HepG2 (cell line): ENCODE measurements around the gene PPP6R2. TPM values are rescaled to one million over a fixed set of nuclear protein-coding genes. Genes with fewer than 3 reads are reported as not detected.
A peak's percentile ranks its signal among the peaks of the same experiment; 100 is the strongest.

Experiments
- ARID3A ChIP-seq: IDR thresholded peaks from 2 replicates; pipeline ENCODE4 v1.6.1; 2012; ENCODE audit warnings: low read depth, low read length, improper control_type of control experiment
- ATF4 ChIP-seq, 2 experiments: fragments of 450-650 bp in 1 of 2; sonication (generic) in 1 of 2; formaldehyde crosslinking; IDR thresholded peaks; 2 replicates each; pipeline versions ENCODE4 v1.5.0 to v1.8.0; 2020 to 2022; ENCODE audit warnings: mild to moderate bottlenecking in 1 of 2, missing genetic modification reagents in 1 of 2
- ATM ChIP-seq: fragments of 450-650 bp; IDR thresholded peaks from 2 replicates; pipeline ENCODE4 v1.7.1; 2017; ENCODE audit warnings: mild to moderate bottlenecking, borderline replicate concordance
- CENPT ChIP-seq: sonication (generic); formaldehyde crosslinking; IDR thresholded peaks from 2 replicates; pipeline ENCODE4 v1.8.0; 2022; ENCODE audit warnings: low read depth, mild to moderate bottlenecking, moderate library complexity, missing genetic modification reagents
- KAT7 ChIP-seq: IDR thresholded peaks from 2 replicates; pipeline ENCODE4 v1.6.1; 2018; ENCODE audit warnings: borderline replicate concordance, missing compliant biosample characterization
- MEIS2 ChIP-seq: sonication (generic); formaldehyde crosslinking; IDR thresholded peaks from 2 replicates; pipeline ENCODE4 v1.9.0; 2021; ENCODE audit warnings: mild to moderate bottlenecking, missing genetic modification reagents
- MXD3 ChIP-seq: IDR thresholded peaks from 2 replicates; pipeline ENCODE4 v1.6.1; 2016; ENCODE audit warnings: mild to moderate bottlenecking, missing biosample characterization, missing genetic modification reagents
- MYC ChIP-seq: sonication (generic); formaldehyde crosslinking; IDR thresholded peaks from 2 replicates; pipeline ENCODE4 v1.9.0; 2021; ENCODE audit warnings: missing genetic modification reagents, borderline replicate concordance
- POLR2A ChIP-seq, 2 experiments: IDR thresholded peaks; 2 replicates each; pipeline ENCODE4 v1.6.1; 2011; ENCODE audit warnings: low read depth in 2 of 2, low read length in 2 of 2, mild to moderate bottlenecking in 1 of 2, moderate library complexity in 1 of 2; ENCODE audit not compliant: insufficient read depth in 1 of 2
- RFXANK ChIP-seq: IDR thresholded peaks from 2 replicates; pipeline ENCODE4 v1.6.1; 2016
- TBX2 ChIP-seq: sonication (generic); formaldehyde crosslinking; IDR thresholded peaks from 2 replicates; pipeline ENCODE4 v1.5.0; 2020; ENCODE audit warnings: missing genetic modification reagents, mild to moderate bottlenecking, borderline replicate concordance
- THAP8 ChIP-seq: sonication (generic); formaldehyde crosslinking; IDR thresholded peaks from 2 replicates; pipeline ENCODE4 v1.5.1; 2020; ENCODE audit warnings: missing genetic modification reagents, mild to moderate bottlenecking, borderline replicate concordance
- THYN1 ChIP-seq: sonication (generic); formaldehyde crosslinking; IDR thresholded peaks from 2 replicates; pipeline ENCODE4 v1.8.1; 2023; ENCODE audit warnings: low read depth, mild to moderate bottlenecking, moderate library complexity, missing genetic modification reagents, borderline replicate concordance
- ZBTB43 ChIP-seq: sonication (generic); formaldehyde crosslinking; conservative IDR thresholded peaks from 2 replicates; pipeline ENCODE4 v1.4.0; 2020; ENCODE audit warnings: missing genetic modification reagents
- ZKSCAN1 ChIP-seq: fragments of 150-350 bp; IDR thresholded peaks from 2 replicates; pipeline ENCODE4 v1.6.1; 2014; ENCODE audit warnings: low read length
- ZNF276 ChIP-seq: sonication (generic); formaldehyde crosslinking; IDR thresholded peaks from 2 replicates; pipeline ENCODE4 v1.4.0; 2020; ENCODE audit warnings: mild to moderate bottlenecking, low read depth, missing genetic modification reagents
- ZNF44 ChIP-seq: sonication (generic); formaldehyde crosslinking; IDR thresholded peaks from 2 replicates; pipeline ENCODE4 v1.5.1; 2020; ENCODE audit warnings: mild to moderate bottlenecking, missing genetic modification reagents
- ZNF770 ChIP-seq: sonication (generic); formaldehyde crosslinking; IDR thresholded peaks from 2 replicates; pipeline ENCODE4 v1.5.0; 2020; ENCODE audit warnings: mild to moderate bottlenecking, missing genetic modification reagents
- ZNF841 ChIP-seq: sonication (generic); formaldehyde crosslinking; IDR thresholded peaks from 2 replicates; pipeline ENCODE4 v1.8.1; 2023; ENCODE audit warnings: missing genetic modification reagents, borderline replicate concordance
- polyA plus RNA-seq, 8 experiments: library from polyadenylated mRNA; depleted of rRNA in 3 of 8; stranded (reverse) in 7 of 8; unstranded in 1 of 8; fragments of >200 nt; fragmentation: Illumina TruSeq in 4 of 8; extraction: Trizol in 4 of 8; gene quantifications; 2 replicates each; pipeline versions ENCODE4 v1.2.1 to v1.2.3, GENCODE V29; 2011 to 2016; ENCODE audit warnings: low read depth in 4 of 8, missing spikeins in 1 of 8, mixed read lengths in 1 of 8; ENCODE audit not compliant: insufficient read depth in 1 of 8
- total RNA-seq, 5 experiments: library from RNA; depleted of rRNA; stranded (reverse); fragments of >200 nt; fragmentation: Illumina TruSeq; extraction: Trizol; gene quantifications; 2 replicates each; pipeline ENCODE4 v1.2.3, GENCODE V29; 2016; ENCODE audit warnings: low read depth in 1 of 5

The PPP6R2 gene
- total and polyA plus RNA-seq, 2 of the 13 experiments (the other 11 are each of a cell fraction or from before 2014, with no cell fraction given), result 55.0 to 102 TPM

- TF ChIP-seq MYC (CRISPR knock-in tag) (0 out of 2 replicates have a peak, but pooled peaks have one; percentile 35), ARID3A (no peak), ATM (no peak), ZBTB43 (CRISPR knock-in tag) (no peak), ZNF44 (CRISPR knock-in tag) (no peak), KAT7 (CRISPR knock-in tag) (0 out of 2 replicates have a peak, but pooled peaks have one; percentile 12), THAP8 (CRISPR knock-in tag) (no peak), ATF4 (CRISPR knock-in tag; IDR thresholded peaks at IDR 0.05) (0 out of 4 replicates have a peak, but pooled peaks of 1 of the 2 experiments have one; percentile 3), ZNF276 (CRISPR knock-in tag) (no peak), ZKSCAN1 (0 out of 2 replicates have a peak, but pooled peaks have one; percentile 1), RFXANK (CRISPR knock-in tag) (no peak), TBX2 (CRISPR knock-in tag) (no peak; the same call in 1 of the 2 replicates), ZNF770 (peak; percentile 90), THYN1 (CRISPR knock-in tag) (no peak), ZNF841 (no peak), POLR2A (IDR thresholded peaks at IDR 0.05; ENCODE audit: insufficient read depth in 1 of 2, low read depth in 2 of 2, low read length in 2 of 2) (peak; percentile 43 to 44; a peak in 2 of 4 replicates), CENPT (CRISPR knock-in tag) (no peak), MXD3 (CRISPR knock-in tag) (no peak), MEIS2 (0 out of 2 replicates have a peak, but pooled peaks have one; percentile 48)
Measured at GRCh38 chr22:50342651-50343540, at the start of gene PPP6R2 (continued).
